ENCODE results near the gene FIGN.

DNA sequence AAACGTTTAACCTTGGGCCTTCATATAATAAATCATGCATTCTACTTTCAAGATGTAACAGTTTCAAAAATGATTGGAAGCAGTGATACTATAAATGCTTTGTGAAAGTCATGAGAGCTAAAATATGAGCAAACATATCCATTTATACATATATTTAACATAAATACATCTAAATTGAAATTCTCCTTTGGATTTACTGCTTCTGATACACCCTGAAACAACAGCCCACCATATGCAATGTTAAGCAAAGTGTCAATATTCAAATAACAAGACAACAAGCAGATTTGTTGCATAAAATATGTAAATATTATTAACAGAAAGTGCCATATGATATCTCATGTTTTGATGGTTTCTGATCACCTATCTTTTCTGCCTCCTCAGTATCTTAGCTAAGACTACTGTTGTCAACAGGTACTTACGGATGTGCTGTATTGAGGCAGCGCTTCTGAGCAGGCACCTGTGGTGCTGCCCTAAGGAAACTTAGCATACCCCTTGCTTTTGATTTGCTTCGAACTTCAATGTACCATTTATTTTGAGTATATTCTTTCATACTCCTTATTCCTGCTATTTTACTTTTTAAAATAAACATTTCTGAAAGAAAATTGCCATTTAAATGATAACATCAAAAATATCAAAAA is 6.1 kb downstream of the FIGN start:
- TF ChIP-seq TAF1 (IDR thresholded peaks at IDR 0.05; ENCODE audit: low read depth) (no peak), EP300 (conservative IDR thresholded peaks at IDR 0.05; ENCODE audit: poor library complexity, severe bottlenecking) (no peak), EZH2 (IDR thresholded peaks at IDR 0.05; ENCODE audit: borderline replicate concordance, insufficient read depth, low read length, poor library complexity, severe bottlenecking) (no peak), RAD21 (conservative IDR thresholded peaks at IDR 0.05) (no peak), POLR2AphosphoS5 (IDR thresholded peaks at IDR 0.05) (no peak), SMC3 (conservative IDR thresholded peaks at IDR 0.05; ENCODE audit: poor library complexity) (no peak), MXI1 (conservative IDR thresholded peaks at IDR 0.05; ENCODE audit: poor library complexity, severe bottlenecking) (no peak)
- TF ChIP-seq, protein P1, sequence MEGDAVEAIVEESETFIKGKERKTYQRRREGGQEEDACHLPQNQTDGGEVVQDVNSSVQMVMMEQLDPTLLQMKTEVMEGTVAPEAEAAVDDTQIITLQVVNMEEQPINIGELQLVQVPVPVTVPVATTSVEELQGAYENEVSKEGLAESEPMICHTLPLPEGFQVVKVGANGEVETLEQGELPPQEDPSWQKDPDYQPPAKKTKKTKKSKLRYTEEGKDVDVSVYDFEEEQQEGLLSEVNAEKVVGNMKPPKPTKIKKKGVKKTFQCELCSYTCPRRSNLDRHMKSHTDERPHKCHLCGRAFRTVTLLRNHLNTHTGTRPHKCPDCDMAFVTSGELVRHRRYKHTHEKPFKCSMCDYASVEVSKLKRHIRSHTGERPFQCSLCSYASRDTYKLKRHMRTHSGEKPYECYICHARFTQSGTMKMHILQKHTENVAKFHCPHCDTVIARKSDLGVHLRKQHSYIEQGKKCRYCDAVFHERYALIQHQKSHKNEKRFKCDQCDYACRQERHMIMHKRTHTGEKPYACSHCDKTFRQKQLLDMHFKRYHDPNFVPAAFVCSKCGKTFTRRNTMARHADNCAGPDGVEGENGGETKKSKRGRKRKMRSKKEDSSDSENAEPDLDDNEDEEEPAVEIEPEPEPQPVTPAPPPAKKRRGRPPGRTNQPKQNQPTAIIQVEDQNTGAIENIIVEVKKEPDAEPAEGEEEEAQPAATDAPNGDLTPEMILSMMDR (IDR thresholded peaks at IDR 0.05; ENCODE audit: poor library complexity, severe bottlenecking): no peak
- TF ChIP-seq, protein P2, sequence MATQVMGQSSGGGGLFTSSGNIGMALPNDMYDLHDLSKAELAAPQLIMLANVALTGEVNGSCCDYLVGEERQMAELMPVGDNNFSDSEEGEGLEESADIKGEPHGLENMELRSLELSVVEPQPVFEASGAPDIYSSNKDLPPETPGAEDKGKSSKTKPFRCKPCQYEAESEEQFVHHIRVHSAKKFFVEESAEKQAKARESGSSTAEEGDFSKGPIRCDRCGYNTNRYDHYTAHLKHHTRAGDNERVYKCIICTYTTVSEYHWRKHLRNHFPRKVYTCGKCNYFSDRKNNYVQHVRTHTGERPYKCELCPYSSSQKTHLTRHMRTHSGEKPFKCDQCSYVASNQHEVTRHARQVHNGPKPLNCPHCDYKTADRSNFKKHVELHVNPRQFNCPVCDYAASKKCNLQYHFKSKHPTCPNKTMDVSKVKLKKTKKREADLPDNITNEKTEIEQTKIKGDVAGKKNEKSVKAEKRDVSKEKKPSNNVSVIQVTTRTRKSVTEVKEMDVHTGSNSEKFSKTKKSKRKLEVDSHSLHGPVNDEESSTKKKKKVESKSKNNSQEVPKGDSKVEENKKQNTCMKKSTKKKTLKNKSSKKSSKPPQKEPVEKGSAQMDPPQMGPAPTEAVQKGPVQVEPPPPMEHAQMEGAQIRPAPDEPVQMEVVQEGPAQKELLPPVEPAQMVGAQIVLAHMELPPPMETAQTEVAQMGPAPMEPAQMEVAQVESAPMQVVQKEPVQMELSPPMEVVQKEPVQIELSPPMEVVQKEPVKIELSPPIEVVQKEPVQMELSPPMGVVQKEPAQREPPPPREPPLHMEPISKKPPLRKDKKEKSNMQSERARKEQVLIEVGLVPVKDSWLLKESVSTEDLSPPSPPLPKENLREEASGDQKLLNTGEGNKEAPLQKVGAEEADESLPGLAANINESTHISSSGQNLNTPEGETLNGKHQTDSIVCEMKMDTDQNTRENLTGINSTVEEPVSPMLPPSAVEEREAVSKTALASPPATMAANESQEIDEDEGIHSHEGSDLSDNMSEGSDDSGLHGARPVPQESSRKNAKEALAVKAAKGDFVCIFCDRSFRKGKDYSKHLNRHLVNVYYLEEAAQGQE (IDR thresholded peaks at IDR 0.05; ENCODE audit: borderline replicate concordance): no peak
